ENCODE data around the gene UVRAG.
"Not testable (repeated sequence)": the region's sequence is repeated elsewhere in the genome, so short reads cannot be mapped to it uniquely, and the experiment has no call there.

The UVRAG gene

DNA sequence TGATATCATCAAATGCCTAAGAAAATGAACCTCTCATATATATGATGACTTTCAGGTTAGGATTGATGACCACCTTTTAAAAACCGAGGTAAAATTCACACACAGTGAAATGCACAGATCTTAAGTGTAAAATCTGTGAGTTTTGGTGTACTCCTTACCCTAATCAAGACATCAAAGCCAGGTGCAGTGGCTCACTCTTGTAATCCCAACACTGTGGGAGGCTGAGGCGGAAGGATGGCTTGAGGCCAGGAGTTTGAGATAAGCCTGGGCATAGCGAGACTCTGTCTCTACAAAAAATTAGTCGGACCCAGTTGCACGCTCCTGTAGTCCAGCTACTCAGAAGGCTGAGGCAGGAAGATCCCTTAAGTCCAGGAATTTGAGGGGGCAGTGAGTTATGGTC, 140.4 kb downstream of the UVRAG start:
- no peak overlapping the region for H3K4me3 ChIP-seq (ENCODE audit: low read depth, low read length)

DNA sequence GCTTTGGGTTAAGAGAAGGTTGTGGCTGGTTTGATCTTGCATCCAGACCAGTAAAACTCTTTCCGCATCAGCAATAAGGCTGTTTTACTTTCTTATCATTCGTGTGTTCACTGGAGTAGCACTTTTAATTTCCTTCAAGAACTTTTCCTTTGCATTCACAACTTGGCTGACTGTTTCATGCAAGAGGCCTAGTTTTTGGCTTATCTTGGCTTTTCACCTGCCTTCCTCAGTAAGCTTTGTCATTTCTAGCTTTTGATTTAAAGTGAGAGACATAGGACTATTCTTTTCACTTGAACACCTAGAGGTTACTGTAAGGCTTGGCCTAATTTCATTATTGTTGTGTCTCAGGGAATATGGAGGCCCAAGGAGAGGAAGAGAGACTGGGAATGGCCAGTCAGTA, 144.5 kb downstream of the UVRAG start:
- TF ChIP-seq, protein P1, sequence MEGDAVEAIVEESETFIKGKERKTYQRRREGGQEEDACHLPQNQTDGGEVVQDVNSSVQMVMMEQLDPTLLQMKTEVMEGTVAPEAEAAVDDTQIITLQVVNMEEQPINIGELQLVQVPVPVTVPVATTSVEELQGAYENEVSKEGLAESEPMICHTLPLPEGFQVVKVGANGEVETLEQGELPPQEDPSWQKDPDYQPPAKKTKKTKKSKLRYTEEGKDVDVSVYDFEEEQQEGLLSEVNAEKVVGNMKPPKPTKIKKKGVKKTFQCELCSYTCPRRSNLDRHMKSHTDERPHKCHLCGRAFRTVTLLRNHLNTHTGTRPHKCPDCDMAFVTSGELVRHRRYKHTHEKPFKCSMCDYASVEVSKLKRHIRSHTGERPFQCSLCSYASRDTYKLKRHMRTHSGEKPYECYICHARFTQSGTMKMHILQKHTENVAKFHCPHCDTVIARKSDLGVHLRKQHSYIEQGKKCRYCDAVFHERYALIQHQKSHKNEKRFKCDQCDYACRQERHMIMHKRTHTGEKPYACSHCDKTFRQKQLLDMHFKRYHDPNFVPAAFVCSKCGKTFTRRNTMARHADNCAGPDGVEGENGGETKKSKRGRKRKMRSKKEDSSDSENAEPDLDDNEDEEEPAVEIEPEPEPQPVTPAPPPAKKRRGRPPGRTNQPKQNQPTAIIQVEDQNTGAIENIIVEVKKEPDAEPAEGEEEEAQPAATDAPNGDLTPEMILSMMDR (IDR thresholded peaks at IDR 0.05; ENCODE audit: borderline replicate concordance, insufficient read depth, low read depth, low read length): no peak
- H3K4me3 ChIP-seq (ENCODE audit: low read depth, low read length): no peak overlapping the region

More for the DNA sequence above, 140.4 kb downstream of the UVRAG start:
- TF ChIP-seq, protein P1 (IDR thresholded peaks at IDR 0.05; ENCODE audit: borderline replicate concordance, insufficient read depth, low read depth, low read length): no peak

DNA sequence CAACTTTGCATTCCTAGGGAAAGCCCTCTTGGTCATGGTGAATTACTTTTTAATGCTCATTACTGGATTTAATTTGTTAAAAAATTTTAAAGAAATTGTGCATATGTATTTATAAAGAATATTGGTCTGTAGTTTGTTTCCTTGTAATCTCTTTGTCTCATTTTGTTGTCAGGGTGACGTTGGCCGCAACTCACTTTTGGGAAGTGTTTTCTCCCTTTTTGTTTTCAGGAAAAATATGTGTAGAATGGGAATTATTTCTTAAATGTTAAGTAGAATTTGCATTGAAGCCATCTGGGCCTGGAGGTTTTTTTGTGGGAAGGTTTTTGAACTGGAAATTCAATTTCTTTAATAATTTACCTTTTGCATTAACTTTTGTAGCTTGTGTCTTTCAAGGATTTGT, 149.1 kb downstream of the UVRAG start:
- TF ChIP-seq, protein P1 (IDR thresholded peaks at IDR 0.05; ENCODE audit: borderline replicate concordance, insufficient read depth, low read depth, low read length): no peak
- no peak overlapping the region for H3K4me3 ChIP-seq (ENCODE audit: low read depth, low read length)

DNA sequence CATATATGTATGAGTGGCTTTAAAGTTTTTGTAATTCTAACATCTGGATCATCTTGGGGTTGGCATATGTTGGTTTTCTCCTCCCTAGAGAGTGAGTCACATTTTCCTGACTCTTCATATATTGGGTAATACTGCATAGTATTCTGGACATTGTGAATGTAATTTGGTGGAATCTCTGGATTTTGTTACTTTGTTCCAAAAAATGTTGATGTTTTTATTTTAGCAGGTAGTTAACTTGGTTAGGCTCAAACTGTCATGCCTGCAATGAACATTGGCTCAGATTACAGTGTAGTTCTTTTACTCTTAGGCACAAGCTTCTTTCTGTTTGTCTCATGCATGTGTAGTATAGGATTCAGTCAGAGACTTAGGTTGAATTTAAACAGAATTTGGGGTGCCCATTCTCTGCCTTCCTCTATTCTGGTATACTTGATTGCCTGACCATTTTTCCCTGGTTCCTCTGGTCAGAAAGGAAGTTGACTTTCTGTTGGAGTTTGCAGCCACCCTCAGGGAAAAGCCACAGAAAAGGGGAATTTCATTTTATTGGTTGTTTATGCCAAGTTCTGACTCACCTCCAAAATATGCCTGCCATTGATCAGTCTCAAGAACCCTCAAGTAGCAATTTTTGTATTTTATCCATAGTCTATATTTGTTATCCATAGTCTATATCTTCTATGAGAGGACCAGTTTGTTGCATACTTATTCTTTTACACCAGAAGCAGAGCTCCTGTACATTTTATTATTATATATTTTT, 151.7 kb downstream of the UVRAG start:
- no peak overlapping the region for H3K4me3 ChIP-seq (ENCODE audit: low read depth, low read length)

DNA sequence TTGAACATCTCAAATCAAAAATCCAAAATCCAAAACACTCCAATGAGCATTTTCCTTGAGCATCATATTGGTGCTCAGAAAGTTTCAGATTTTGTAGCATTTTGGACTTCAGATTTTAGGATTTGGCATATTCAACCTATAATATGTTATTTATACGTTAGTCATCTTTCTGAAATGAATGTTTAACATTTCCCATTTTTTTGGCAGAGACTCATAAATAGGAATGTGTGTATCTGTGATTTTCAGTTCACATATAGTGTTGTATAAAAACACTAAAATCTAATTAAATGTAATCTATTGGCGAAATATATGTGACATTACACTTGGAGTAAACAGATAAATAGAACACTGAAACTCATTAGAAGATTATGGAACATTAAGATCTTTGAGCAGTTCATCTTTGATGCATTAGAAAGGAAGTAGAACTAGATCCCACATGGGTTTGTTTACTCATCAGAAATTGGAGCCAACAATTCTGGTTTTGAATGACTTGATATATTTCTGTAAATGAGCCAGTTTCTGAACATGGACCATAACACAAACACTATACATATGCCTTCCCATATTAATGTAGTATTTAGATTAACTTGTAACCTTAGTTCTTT, 153.1 kb downstream of the UVRAG start:
- TF ChIP-seq, protein P1 (IDR thresholded peaks at IDR 0.05; ENCODE audit: borderline replicate concordance, insufficient read depth, low read depth, low read length): no peak
- H3K4me3 ChIP-seq (ENCODE audit: low read depth, low read length): no peak overlapping the region

More for the DNA sequence above, 151.7 kb downstream of the UVRAG start:
- TF ChIP-seq, protein P1 (IDR thresholded peaks at IDR 0.05; ENCODE audit: borderline replicate concordance, insufficient read depth, low read depth, low read length): no peak

DNA sequence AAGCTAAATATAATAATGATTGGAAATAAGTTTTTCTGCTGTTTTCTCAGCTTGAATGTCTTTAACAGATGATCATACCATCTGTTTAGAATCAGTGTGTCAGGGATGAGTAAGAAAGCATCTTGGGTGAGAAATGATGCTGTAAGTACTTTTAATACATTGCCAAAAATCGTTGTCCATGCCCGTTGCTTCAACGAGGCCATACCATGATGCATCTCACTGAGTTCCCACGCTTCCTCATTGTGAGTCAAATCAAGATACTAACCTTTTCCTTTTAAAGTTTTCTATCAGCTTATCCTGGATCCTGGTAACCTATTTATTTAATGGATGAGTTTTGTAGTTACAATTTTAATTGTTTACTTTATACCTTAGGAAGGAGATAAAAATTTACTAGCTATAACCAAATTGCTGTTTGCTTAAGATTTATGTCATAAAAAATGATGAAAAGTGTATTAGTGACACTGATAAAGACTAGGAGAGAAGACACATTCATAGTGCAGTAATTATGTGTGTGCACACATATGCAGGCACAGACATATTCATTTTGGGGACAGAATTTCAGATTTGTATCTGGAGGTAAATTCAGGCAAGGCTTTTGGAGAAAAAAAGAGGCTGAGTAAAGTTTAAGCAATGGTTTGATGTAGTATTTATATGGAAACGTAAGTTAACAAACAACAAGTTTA, 154.8 kb downstream of the UVRAG start:
- TF ChIP-seq, protein P1 (IDR thresholded peaks at IDR 0.05; ENCODE audit: borderline replicate concordance, insufficient read depth, low read depth, low read length): no peak
- no peak overlapping the region for H3K4me3 ChIP-seq (ENCODE audit: low read depth, low read length)

DNA sequence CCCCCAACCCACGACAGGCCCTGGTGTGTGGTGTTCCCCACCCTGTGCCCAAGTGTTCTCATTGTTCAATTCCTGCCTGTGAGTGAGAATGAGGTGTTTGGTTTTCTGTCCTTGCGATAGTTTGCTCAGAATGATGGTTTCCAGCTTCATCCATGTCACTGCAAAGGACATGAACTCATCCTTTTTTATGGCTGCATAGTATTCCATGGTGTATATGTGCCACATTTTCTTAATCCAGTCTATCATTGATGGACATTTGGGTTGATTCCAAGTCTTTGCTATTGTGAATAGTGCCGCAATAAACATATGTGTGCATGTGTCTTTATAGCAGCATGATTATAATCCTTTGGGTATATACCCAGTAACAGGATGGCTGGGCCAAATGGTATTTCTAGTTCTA, 158.7 kb downstream of the UVRAG start:
- H3K4me3 ChIP-seq (ENCODE audit: low read depth, low read length): not testable (repeated sequence)

DNA sequence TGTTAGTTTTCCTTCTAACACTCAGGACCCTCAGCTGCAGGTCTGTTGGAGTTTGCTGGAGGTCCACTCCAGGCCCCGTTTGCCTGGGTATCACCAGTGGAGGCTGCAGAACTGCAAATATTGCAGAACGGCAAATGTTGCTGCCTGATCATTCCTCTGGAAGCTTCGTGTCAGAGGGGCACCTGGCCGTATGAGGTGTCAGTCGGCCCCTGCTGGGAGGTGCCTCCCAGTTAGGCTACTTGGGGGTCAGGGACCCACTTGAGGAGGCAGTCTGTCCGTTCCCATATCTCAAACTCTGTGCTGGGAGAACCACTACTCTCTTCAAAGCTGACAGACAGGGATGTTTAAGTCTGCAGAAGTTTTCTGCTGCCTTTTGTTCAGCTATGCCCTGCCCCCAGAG, 164.1 kb downstream of the UVRAG start:
- H3K4me3 ChIP-seq (ENCODE audit: low read depth, low read length): not testable (repeated sequence)

DNA sequence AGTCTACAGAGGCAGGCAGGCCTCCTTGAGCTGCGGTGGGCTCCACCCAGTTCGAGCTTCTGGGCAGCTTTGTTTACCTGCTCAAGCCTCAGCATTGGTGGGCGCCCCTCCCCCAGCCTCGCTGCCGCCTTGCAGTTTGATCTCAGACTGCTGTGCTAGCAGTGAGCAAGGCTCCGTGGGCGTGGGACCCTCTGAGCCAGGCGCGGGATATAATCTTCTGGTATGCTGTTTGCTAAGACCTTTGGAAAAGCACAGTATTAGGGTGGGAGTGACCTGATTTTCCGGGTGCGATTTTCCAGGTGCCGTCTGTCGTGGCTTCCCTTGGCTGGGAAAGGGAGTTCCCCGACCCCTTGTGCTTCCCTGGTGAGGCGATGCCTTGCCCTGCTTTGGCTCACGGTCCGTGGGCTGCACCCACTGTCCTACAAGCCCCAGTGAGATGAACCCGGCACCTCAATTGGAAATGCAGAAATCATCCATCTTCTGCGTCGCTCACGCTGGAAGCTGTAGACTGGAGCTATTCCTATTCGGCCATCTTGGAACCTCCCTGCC, 164.5 kb downstream of the UVRAG start:
- not testable (repeated sequence) for H3K4me3 ChIP-seq (ENCODE audit: low read depth, low read length)

All from GM12875 (cell line).